Measurements from ENCODE around the gene KRT34.
A peak's percentile ranks its signal among the peaks of the same experiment; 100 is the strongest.
"Not testable (repeated sequence)": the region's sequence is repeated elsewhere in the genome, so short reads cannot be mapped to it uniquely, and the experiment has no call there.

Gene KRT34

DNA sequence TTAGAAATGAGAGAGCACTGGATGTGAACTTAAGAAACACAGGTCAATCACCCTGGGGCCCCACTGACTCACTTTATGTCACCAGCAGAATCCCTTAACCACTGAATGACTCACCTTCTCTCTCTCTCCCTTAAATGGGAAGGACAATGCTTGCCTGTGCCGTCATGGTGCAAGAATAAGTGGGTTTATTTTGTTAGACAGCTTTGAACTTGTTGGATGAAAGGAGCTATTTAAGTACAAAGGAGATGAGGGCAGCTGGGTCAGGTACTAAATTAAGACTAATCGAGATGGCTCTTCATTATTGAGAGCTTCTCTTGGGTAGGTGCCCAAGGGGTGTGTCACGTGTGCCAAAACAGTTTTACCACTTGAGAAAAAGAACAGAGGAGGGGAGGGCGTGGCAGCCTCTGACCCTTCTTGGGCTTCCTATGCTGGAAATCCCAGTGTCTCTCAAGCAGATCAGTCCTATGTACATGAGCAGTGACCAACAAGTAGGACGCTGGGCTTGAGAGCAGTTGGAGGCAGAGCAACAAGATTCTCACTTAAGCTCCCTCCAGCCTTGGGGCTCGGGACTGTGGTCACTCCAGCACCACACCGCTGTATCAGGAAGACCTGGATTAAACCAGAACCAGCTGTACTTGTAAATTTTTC lies 22.0 kb upstream of the KRT34 start:
- peak; percentile 68 for DNase-seq (ENCODE audit: low read depth)

GRCh38 chr17:41403404-41404023 lies 21.4 kb upstream of the KRT34 start:
- no peak for DNase-seq (ENCODE audit: low read depth)

- DNase-seq (ENCODE audit: low read depth): no peak
Observed at GRCh38 chr17:41402161-41402560, 20.1 kb upstream of the KRT34 start.

- no peak for DNase-seq (ENCODE audit: low read depth)
Observed at GRCh38 chr17:41396996-41397660, 15.0 kb upstream of the KRT34 start, which contains the start of gene KRT31. Gene KRT31, minus strand, starts transcription at chr17:41397608. Its CDS starts 69 bp downstream, at chr17:41397539.

GRCh38 chr17:41396340-41396739 lies 14.2 kb upstream of the KRT34 start:
- DNase-seq (ENCODE audit: low read depth): no peak

GRCh38 chr17:41395611-41396010 lies 13.5 kb upstream of the KRT34 start:
- DNase-seq (ENCODE audit: low read depth): no peak

DNA sequence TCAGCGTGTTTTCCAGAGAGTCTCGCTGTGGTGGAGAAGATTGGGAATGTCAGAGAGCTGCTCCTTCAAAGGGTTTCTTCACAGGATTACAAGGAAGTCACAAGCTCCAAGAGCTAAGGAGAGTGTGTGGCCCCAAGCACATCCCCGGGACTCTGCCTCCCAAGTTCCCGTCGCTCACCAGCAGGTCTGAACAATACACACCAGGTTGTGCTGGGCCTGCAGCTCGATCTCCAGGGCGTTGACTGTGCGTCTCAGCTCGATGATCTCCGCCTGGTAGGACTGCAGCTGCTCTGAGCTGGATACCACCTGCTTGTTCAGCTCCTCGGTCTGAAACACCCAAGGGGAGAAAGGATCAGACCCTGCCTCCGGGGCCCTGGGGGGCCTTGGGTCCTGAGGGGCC lies 12.9 kb upstream of the KRT34 start:
- DNase-seq (ENCODE audit: low read depth): not testable (repeated sequence)

DNA sequence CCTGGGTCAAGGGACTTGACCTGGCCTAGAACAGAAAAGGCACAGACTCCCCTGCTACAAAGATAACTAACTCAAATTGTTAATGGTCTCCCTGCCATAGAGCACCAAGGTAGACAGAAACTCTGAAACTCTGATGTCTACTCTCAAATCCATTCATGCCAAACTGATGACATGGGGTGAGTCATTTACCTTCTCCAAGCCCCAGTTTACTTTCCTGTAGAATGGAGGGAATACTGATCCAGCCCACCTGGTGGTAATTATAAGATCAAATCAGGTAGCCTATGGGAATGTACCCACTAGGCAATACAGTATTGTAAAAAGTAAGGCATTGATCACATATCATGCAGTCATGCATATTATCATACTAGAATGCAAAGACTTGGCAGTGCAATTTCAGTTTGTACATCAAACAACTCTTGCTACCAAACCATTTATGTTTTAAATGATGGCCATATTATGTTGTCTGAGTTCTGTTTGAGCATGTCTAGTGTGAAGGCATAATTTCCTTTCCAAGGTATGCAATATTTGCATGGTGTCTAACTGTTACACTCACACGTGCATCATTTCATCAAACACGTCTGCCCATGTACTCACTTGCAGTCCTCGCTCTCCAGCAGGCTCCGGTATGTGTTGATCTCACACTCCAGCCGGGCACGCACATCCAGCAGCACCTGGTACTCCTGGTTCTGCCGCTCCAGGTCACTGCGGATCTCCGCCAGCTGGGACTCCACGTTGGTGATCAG lies 12.3 kb upstream of the KRT34 start:
- DNase-seq (ENCODE audit: low read depth): no peak

- no peak for DNase-seq (ENCODE audit: low read depth)
Observed at GRCh38 chr17:41393826-41394225, 11.7 kb upstream of the KRT34 start.

DNA sequence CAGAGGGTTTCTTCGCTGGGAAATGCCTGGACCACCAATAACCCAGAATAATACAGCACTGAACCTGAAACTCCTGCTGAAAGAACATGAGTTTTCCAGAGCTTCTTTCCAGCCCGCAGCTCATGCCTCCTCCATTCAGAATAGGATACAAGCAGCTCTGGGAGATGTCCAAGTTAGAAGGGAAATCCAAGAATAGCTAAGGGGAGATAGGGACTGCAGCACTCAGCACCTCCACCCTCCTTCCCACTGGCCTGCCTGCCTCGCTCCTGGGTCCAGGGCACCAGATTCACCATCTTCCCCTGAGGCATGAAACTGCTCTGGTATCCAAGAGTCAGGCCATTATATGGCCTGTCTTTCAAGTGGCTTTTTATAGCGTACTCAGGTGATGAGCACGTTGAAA lies 11.2 kb upstream of the KRT34 start:
- DNase-seq (ENCODE audit: low read depth): no peak

- DNase-seq (ENCODE audit: low read depth): no peak
Observed at GRCh38 chr17:41392278-41392677, 10.2 kb upstream of the KRT34 start.

GRCh38 chr17:41391535-41391934 lies 9.4 kb upstream of the KRT34 start:
- no peak for DNase-seq (ENCODE audit: low read depth)

DNA sequence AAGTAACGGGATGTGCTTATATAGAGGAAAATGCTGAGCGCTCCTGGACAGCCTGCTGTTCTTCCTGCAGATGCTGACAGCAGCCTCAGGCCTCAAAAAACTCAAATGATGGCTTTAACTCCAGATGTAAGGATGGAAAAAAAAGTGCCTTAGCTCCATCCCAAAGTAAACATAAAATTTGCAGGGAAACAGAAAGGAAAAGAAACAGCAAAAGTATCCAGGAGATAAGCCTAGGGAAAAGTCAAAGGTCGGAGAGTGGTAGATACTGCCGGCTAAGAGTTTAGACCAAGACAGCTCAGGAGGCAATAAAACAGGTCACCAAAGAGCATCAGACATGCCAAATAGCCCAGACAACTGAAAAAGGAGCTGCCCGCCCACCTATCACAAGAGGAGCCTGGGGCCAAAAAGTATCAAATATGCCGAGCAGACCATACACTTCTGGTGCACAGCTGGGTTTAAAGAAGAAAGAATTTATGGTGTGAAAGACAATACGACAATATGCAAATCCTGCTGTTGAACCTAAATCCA lies 8.4 kb upstream of the KRT34 start:
- no peak for DNase-seq (ENCODE audit: low read depth)

GRCh38 chr17:41387670-41388069 lies 5.6 kb upstream of the KRT34 start:
- DNase-seq (ENCODE audit: low read depth): no peak

- DNase-seq (ENCODE audit: low read depth): no peak
Observed at GRCh38 chr17:41386227-41386626, 4.1 kb upstream of the KRT34 start.

GRCh38 chr17:41383690-41384089 lies 1.6 kb upstream of the KRT34 start:
- DNase-seq (ENCODE audit: low read depth): no peak

DNA sequence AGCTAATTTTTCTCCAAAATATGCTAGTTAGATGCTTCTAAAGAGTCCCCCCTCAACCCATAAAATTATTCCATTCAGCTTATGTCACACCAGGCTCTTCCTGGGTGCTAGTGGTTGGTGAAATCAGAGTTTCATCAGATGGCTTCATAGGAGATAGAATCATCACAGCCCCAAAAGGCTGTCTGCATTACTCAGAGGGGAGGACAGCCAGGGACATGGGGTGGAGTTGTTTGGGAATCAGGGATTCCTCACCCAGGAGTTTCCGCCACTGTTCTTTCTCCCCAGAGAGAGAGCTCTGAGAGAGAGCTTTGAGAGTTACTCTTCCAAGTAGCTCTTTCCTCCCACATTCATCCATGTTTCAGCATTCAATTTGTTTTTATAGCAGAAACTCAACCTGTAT lies 288 bp upstream of the KRT34 start:
- no peak for DNase-seq (ENCODE audit: low read depth)

- DNase-seq (ENCODE audit: low read depth): peak; percentile 64
Observed at GRCh38 chr17:41380091-41380490, 2.0 kb downstream of the KRT34 start.

DNA sequence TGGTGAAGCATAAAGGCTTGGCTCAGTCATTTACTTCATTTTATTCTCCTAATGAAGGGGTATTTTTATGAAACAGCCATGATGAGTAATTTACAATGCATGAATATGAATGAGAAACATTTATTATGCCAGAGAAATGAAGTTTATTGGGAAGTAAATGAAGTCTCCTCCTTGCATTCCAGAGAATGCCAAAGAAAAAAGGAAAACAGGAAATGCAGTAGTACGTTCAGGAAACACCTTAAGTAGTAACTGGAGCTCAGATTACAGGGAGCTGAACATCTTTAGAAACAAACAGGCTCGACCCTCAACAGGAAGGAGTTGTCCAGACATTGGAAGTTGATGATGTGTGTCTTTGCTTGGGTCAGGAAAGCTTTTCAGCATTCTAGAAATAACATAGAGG lies 4.6 kb downstream of the KRT34 start:
- no peak for DNase-seq (ENCODE audit: low read depth)

- DNase-seq (ENCODE audit: low read depth): no peak
Observed at GRCh38 chr17:41369713-41370112, 12.4 kb downstream of the KRT34 start, which contains the start of gene KRT33B. Gene KRT33B, minus strand, starts transcription at chr17:41369813. Its CDS starts 63 bp downstream, at chr17:41369750.

DNA sequence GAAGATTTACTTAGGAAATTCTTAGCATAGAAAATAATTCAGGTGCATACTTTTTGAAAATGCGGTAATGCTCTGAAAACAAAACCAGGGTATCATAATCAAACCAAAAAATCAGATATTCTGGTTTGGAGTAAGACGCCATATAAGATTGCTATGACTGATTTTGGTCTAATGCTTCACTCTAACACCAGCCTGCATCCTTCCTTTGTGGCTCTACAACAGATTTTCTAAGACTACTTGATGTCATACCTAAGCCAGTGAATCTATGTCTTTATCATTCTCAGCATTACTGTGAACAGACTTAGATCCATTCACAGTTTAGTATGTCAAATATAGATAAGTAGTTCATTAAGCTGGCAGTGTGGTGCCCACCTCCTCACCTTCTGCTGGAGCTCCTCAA lies 13.1 kb downstream of the KRT34 start:
- no peak for DNase-seq (ENCODE audit: low read depth)

DNA sequence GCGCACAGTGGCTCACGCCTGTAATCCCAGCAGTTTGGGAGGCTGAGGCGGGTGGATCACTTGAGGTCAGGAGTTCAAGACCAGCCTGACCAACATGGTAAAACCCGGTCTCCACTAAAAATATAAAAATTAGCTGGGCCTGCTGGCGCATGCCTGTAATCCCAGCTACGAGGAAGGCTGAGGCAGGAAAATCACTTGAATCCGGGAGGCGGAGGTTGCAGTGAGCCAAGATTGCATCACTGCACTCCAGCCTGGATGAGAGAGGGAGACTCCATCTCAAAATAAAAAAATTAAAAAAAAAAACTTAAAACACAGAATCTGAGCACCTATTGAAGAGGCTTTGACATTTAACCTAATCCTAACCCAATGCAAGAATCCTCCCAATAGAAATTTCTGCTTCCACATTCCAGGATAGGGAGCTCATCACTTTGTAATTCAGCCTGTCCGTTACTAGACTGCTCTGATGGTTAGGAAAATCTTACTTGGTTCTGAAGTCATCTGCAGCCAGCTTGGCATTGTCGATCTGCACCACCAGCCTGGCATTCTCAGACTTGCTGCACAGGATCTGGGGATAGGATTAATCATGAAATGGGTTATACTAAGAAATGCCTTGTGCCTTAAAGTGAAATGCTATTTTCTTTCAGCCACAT lies 14.6 kb downstream of the KRT34 start:
- DNase-seq (ENCODE audit: low read depth): peak; percentile 68

Data from HS-27A (cell line).